GM12878 (cell line): ENCODE results near the gene PTPRN2. TPM values are rescaled to one million over a fixed set of nuclear protein-coding genes. Genes with fewer than 3 reads are reported as not detected.

ENCODE experiments used
- ATAC-seq: fragments of 200-7000 bp; cut with Tn5 transposase; 3 replicates; pipeline ENCODE4 v1.9.1; 2020; ENCODE audit warnings: mild to moderate bottlenecking, moderate library complexity
- BruUV-seq: library from RNA; stranded (reverse); fragments of 400-500 nt; replicated peaks from 2 replicates; lab custom pipeline; 2021; lab: Mats Ljungman, UMichigan
- CTCF ChIA-PET: fragments of 300-600 bp; sonication (Branson Sonifier 250); formaldehyde crosslinking; extraction: SDS; loops from one replicate; lab custom pipeline; 2021; ENCODE audit warnings: inconsistent platforms; lab: Yijun Ruan, JAX
- POLR2A ChIA-PET: fragments of 350-600 bp; formaldehyde crosslinking; extraction: SDS; loops from one replicate; lab custom pipeline; 2021; ENCODE audit warnings: inconsistent platforms; lab: Charles Lee
- RAD21 ChIA-PET: fragments of 300-600 bp; sonication (Branson Sonifier 250); formaldehyde crosslinking; loops from one replicate; lab custom pipeline; 2023; ENCODE audit warnings: antibody characterized with exemption; ENCODE audit not compliant: unreplicated experiment; lab: Charles Lee
- SMC1A ChIA-PET: fragments of 300-600 bp; sonication (Branson Sonifier 250); formaldehyde crosslinking; loops from one replicate; lab custom pipeline; 2023; ENCODE audit not compliant: unreplicated experiment, uncharacterized antibody; lab: Charles Lee
- DNase-seq: peaks from one replicate; pipeline ENCODE4 v3.0.0-alpha.2; 2011; ENCODE audit warnings: low read depth, low spot score
- FAIRE-seq: peaks from 3 replicates; lab custom pipeline; 2011; peaks lifted over from hg19 to GRCh38; lab: Jason Lieb, UNC
- H2AFZ ChIP-seq: 2 replicates; pipeline ENCODE4 v1.6.0; 2011; ENCODE audit warnings: low read depth, low read length, control low read depth; ENCODE audit not compliant: control insufficient read depth
- H3K27ac ChIP-seq: 2 replicates; pipeline ENCODE4 v1.5.1; 2011; ENCODE audit warnings: control low read depth; ENCODE audit not compliant: control insufficient read depth, insufficient read depth
- H3K27me3 ChIP-seq, 2 experiments: replicated peaks in 1 of 2; 2 replicates each; pipeline versions ENCODE4 v1.6.0 to v1.6.1; 2011; ENCODE audit warnings: low read length in 1 of 2; ENCODE audit not compliant: control insufficient read depth in 2 of 2, insufficient read depth in 2 of 2
- H3K36me3 ChIP-seq, 2 experiments: 2 replicates each; pipeline ENCODE4 v1.5.1; 2011; ENCODE audit warnings: low read length in 1 of 2; ENCODE audit not compliant: control insufficient read depth in 2 of 2, insufficient read depth in 2 of 2
- H3K4me1 ChIP-seq: 2 replicates; pipeline ENCODE4 v1.6.1; 2011; ENCODE audit warnings: mild to moderate bottlenecking, low read length, moderate library complexity, mixed read lengths; ENCODE audit not compliant: control insufficient read depth, insufficient read depth
- H3K4me2 ChIP-seq: 2 replicates; pipeline ENCODE4 v1.6.0; 2011; ENCODE audit warnings: control low read depth; ENCODE audit not compliant: control insufficient read depth, insufficient read depth
- H3K4me3 ChIP-seq: fragments of 200-600 bp; sonication (generic); 2 replicates; pipeline ENCODE4 v1.5.1; 2016
- H3K79me2 ChIP-seq: 2 replicates; pipeline ENCODE4 v1.6.0; 2011; ENCODE audit warnings: low read length; ENCODE audit not compliant: control insufficient read depth, insufficient read depth
- H3K9ac ChIP-seq: 2 replicates; pipeline ENCODE4 v1.8.0; 2011; ENCODE audit warnings: low read length, control low read depth, mixed read lengths; ENCODE audit not compliant: control insufficient read depth, insufficient read depth
- H3K9me3 ChIP-seq: replicated peaks from 3 replicates; pipeline ENCODE4 v1.5.1; 2011; ENCODE audit warnings: mild to moderate bottlenecking, low read length; ENCODE audit not compliant: control insufficient read depth, insufficient read depth
- H4K20me1 ChIP-seq: 2 replicates; pipeline ENCODE4 v1.6.0; 2011; ENCODE audit not compliant: control insufficient read depth, insufficient read depth
- ASH2L ChIP-seq: fragments of 300-600, 200-600 bp; sonication (generic); IDR thresholded peaks from 2 replicates; pipeline ENCODE4 v1.6.1; 2017; ENCODE audit warnings: low read depth, mild to moderate bottlenecking, borderline replicate concordance
- BHLHE40 ChIP-seq, 2 experiments: fragments of 450-650 bp in 1 of 2; IDR thresholded peaks; 2 replicates each; pipeline ENCODE4 v1.6.1; 2011 to 2017; ENCODE audit warnings: low read depth in 2 of 2, borderline replicate concordance in 1 of 2, improper control_type of control experiment in 1 of 2, low read length in 1 of 2, mild to moderate bottlenecking in 1 of 2
- CHD4 ChIP-seq: fragments of 200-600 bp; sonication (generic); IDR thresholded peaks from 2 replicates; pipeline ENCODE4 v1.6.1; 2016; ENCODE audit warnings: mild to moderate bottlenecking
- CREB1 ChIP-seq: IDR thresholded peaks from 2 replicates; pipeline ENCODE4 v1.6.1; 2012; ENCODE audit warnings: low read depth, mild to moderate bottlenecking, inconsistent platforms
- EP300 ChIP-seq, 2 experiments: fragments of 150-350 bp in 1 of 2; IDR thresholded peaks; 2 replicates each; pipeline ENCODE4 v1.6.1; 2011 to 2012; ENCODE audit warnings: low read depth in 2 of 2, low read length in 2 of 2, borderline replicate concordance in 1 of 2, improper control_type of control experiment in 1 of 2, inconsistent platforms in 1 of 2; ENCODE audit not compliant: control insufficient read depth in 1 of 2
- FOS ChIP-seq: IDR thresholded peaks from 3 replicates; pipeline ENCODE4 v1.6.1; 2011; ENCODE audit warnings: borderline replicate concordance; ENCODE audit not compliant: insufficient read length; ENCODE audit errors: extremely low read depth
- FOXK2 ChIP-seq: fragments of 450-650 bp; IDR thresholded peaks from 2 replicates; pipeline ENCODE4 v1.6.1; 2017; ENCODE audit warnings: mild to moderate bottlenecking, moderate library complexity
- IRF4 ChIP-seq: IDR thresholded peaks from 2 replicates; pipeline ENCODE4 v1.6.1; 2011; ENCODE audit warnings: low read depth, low read length
- JUND ChIP-seq: IDR thresholded peaks from 2 replicates; pipeline ENCODE4 v1.6.1; 2012; ENCODE audit warnings: low read depth, mild to moderate bottlenecking, low read length, improper control_type of control experiment, moderate library complexity
- MEF2B ChIP-seq: fragments of 450-650 bp; IDR thresholded peaks from 2 replicates; pipeline ENCODE4 v1.6.1; 2018; ENCODE audit warnings: mild to moderate bottlenecking, moderate library complexity; ENCODE audit not compliant: partially characterized antibody, poor library complexity, severe bottlenecking
- MTA2 ChIP-seq: fragments of 450-650 bp; IDR thresholded peaks from 2 replicates; pipeline ENCODE4 v1.6.1; 2016; ENCODE audit warnings: low read depth, mild to moderate bottlenecking, moderate library complexity
- NFIC ChIP-seq: IDR thresholded peaks from 2 replicates; pipeline ENCODE4 v1.6.1; 2012; ENCODE audit warnings: low read depth, mild to moderate bottlenecking, inconsistent platforms, low read length, moderate library complexity
- NFXL1 ChIP-seq: fragments of 450-650 bp; IDR thresholded peaks from 2 replicates; pipeline ENCODE4 v1.6.1; 2017; ENCODE audit warnings: antibody characterized with exemption, mild to moderate bottlenecking, borderline replicate concordance
- NR2C2 ChIP-seq: IDR thresholded peaks from 2 replicates; pipeline ENCODE4 v1.6.1; 2011; ENCODE audit warnings: borderline replicate concordance, low read depth; ENCODE audit not compliant: control insufficient read depth, insufficient read length
- RELA ChIP-seq: fragments of 450-650 bp; IDR thresholded peaks from 2 replicates; pipeline ENCODE4 v1.8.0; 2014; ENCODE audit warnings: borderline replicate concordance; ENCODE audit not compliant: partially characterized antibody
- SUPT20H ChIP-seq: IDR thresholded peaks from 2 replicates; pipeline ENCODE4 v1.6.1; 2011; ENCODE audit warnings: low read depth, mild to moderate bottlenecking, low read length, moderate library complexity, borderline replicate concordance; ENCODE audit not compliant: control insufficient read depth
- WGBS: methylation state at CpG from one replicate; pipeline ENCODE4 v1.1.6; 2016; ENCODE audit warnings: low lambda C conversion rate; ENCODE audit not compliant: insufficient replicate concordance, insufficient coverage; ENCODE audit errors: missing lambda C conversion rate; 5-methylcytosine and 5-hydroxymethylcytosine counted together
- in situ Hi-C: fragments of 300-500 bp; cut with MboI; formaldehyde crosslinking; loops from 9 replicates; pipeline ENCODE4 v1.14.3; 2018; ENCODE audit warnings: mixed read lengths
- intact Hi-C: fragments of 100-400 bp; cut with micrococcal nuclease; formaldehyde crosslinking; loops from one replicate; pipeline ENCODE4 v1.14.2; 2022; ENCODE audit not compliant: unreplicated experiment
- polyA plus RNA-seq, 11 experiments: library from polyadenylated mRNA; depleted of rRNA in 4 of 11; unstranded in 6 of 11; stranded (reverse) in 5 of 11; fragments of >200 nt; fragmentation: Nextera tagmentation in 4 of 11; fragmentation: Illumina TruSeq in 1 of 11; extraction: Ambion mirVana in 4 of 11; extraction: Trizol in 1 of 11; gene quantifications; 1 replicate in 1 of 11; 2 replicates in 10 of 11; pipeline versions ENCODE4 v1.2.1 to v1.2.3, GENCODE V29; 2011 to 2016; ENCODE audit warnings: inconsistent platforms in 2 of 11, missing spikeins in 2 of 11, low read depth in 1 of 11
- total RNA-seq, 4 experiments: library from RNA; depleted of rRNA in 3 of 4; stranded (reverse); fragments of >200 nt in 3 of 4; fragmentation: Illumina TruSeq in 1 of 4; extraction: Trizol in 1 of 4; gene quantifications; 2 replicates each; pipeline versions ENCODE4 v1.2.1 to v1.2.3, GENCODE V29; 2013 to 2021
- TF ChIP-seq, protein P1 (sequence below): IDR thresholded peaks from 2 replicates; pipeline ENCODE4 v1.6.1; 2011; ENCODE audit warnings: mild to moderate bottlenecking, low read depth, low read length, moderate library complexity; ENCODE audit not compliant: insufficient replicate concordance
- TF ChIP-seq, protein P2 (sequence below): IDR thresholded peaks from 2 replicates; pipeline ENCODE4 v1.6.1; 2012; ENCODE audit warnings: low read depth, low read length, improper control_type of control experiment
- TF ChIP-seq, protein P3 (sequence below): IDR thresholded peaks from 2 replicates; pipeline ENCODE4 v1.6.1; 2012; ENCODE audit warnings: low read length, inconsistent platforms
- TF ChIP-seq, protein P4 (sequence below): fragments of 150-350 bp; IDR thresholded peaks from 2 replicates; pipeline ENCODE4 v1.6.1; 2014; ENCODE audit warnings: mild to moderate bottlenecking, low read depth, low read length

The PTPRN2 gene
- total and polyA plus RNA-seq, 10 of the 15 experiments (the other 5 are each of a cell fraction or from before 2014, with no cell fraction given) = 5.4 TPM; not detected in 9

DNA sequence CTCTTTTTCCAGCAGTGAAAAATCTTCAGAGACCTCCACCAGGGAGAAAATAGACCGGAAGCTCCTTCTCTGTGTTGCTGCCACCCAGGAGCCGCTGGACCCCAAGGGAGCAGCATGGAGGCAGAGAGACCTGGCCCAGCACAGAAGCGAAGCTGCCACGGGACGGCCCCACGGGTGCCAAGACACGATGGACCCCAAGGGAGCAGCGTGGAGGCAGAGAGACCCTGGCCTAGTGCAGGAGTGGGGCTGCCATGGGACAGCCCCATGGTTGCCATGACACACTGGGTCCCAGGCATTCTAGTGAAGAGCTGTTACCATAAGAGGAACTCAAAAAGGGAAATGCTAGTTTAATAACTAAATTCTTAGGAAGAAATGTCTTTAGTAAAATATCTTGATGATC is 186.3 kb downstream of the PTPRN2 start:
- no peak for DNase-seq
- TF ChIP-seq, protein P1, sequence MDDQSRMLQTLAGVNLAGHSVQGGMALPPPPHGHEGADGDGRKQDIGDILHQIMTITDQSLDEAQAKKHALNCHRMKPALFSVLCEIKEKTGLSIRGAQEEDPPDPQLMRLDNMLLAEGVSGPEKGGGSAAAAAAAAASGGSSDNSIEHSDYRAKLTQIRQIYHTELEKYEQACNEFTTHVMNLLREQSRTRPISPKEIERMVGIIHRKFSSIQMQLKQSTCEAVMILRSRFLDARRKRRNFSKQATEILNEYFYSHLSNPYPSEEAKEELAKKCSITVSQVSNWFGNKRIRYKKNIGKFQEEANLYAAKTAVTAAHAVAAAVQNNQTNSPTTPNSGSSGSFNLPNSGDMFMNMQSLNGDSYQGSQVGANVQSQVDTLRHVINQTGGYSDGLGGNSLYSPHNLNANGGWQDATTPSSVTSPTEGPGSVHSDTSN = no peak
- TF ChIP-seq CREB1 (no peak), MEF2B (no peak), ASH2L (no peak), SUPT20H (no peak), BHLHE40 (IDR thresholded peaks at IDR 0.05; ENCODE audit: borderline replicate concordance in 1 of 2, low read depth in 2 of 2, low read length in 1 of 2) (no peak), CHD4 (no peak), NR2C2 (no peak), EP300 (IDR thresholded peaks at IDR 0.05; ENCODE audit: borderline replicate concordance in 1 of 2, control insufficient read depth in 1 of 2, low read depth in 2 of 2, low read length in 2 of 2) (no peak), NFIC (no peak), MTA2 (no peak), RELA (no peak), IRF4 (no peak), FOS (no peak), NFXL1 (no peak), FOXK2 (no peak), JUND (no peak)
- TF ChIP-seq, protein P2, sequence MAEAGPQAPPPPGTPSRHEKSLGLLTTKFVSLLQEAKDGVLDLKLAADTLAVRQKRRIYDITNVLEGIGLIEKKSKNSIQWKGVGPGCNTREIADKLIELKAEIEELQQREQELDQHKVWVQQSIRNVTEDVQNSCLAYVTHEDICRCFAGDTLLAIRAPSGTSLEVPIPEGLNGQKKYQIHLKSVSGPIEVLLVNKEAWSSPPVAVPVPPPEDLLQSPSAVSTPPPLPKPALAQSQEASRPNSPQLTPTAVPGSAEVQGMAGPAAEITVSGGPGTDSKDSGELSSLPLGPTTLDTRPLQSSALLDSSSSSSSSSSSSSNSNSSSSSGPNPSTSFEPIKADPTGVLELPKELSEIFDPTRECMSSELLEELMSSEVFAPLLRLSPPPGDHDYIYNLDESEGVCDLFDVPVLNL = no peak
- TF ChIP-seq, protein P3, sequence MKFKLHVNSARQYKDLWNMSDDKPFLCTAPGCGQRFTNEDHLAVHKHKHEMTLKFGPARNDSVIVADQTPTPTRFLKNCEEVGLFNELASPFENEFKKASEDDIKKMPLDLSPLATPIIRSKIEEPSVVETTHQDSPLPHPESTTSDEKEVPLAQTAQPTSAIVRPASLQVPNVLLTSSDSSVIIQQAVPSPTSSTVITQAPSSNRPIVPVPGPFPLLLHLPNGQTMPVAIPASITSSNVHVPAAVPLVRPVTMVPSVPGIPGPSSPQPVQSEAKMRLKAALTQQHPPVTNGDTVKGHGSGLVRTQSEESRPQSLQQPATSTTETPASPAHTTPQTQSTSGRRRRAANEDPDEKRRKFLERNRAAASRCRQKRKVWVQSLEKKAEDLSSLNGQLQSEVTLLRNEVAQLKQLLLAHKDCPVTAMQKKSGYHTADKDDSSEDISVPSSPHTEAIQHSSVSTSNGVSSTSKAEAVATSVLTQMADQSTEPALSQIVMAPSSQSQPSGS = no peak
- TF ChIP-seq, protein P4, sequence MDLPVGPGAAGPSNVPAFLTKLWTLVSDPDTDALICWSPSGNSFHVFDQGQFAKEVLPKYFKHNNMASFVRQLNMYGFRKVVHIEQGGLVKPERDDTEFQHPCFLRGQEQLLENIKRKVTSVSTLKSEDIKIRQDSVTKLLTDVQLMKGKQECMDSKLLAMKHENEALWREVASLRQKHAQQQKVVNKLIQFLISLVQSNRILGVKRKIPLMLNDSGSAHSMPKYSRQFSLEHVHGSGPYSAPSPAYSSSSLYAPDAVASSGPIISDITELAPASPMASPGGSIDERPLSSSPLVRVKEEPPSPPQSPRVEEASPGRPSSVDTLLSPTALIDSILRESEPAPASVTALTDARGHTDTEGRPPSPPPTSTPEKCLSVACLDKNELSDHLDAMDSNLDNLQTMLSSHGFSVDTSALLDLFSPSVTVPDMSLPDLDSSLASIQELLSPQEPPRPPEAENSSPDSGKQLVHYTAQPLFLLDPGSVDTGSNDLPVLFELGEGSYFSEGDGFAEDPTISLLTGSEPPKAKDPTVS = no peak
- TF ChIP-seq, all 136 proteins: peak for 0
- no peak overlapping the region for H3K27ac ChIP-seq
- H4K20me1 ChIP-seq = no peaks in the 10 kb centered on the region
- peaks cover 2% of the 10 kb centered on the region; the same call in 1 of the 3 replicates for H3K9me3 ChIP-seq
- H3K9ac ChIP-seq = no peak overlapping the region
- no peak overlapping the region for H3K4me2 ChIP-seq
- 20% methylated on average over 8 of the region's 8 CpGs for WGBS
- H3K4me1 ChIP-seq = no peaks in the 10 kb centered on the region
- FAIRE-seq (no peak), ATAC-seq (no peak)
- ChIA-PET POLR2A (no interaction called here), CTCF (no interaction called here), SMC1A (no interaction called here), RAD21 (no interaction called here)
- H3K27me3 ChIP-seq = no peaks in the 10 kb centered on the region
- no peaks in the 10 kb centered on the region for H3K36me3 ChIP-seq
- no TSS peak for BruUV-seq
- intact Hi-C loops (no loop called here), in situ Hi-C loops (no loop called here)
- H2AFZ ChIP-seq = no peak overlapping the region
- no peaks in the 10 kb centered on the region for H3K79me2 ChIP-seq
- H3K4me3 ChIP-seq = no peak overlapping the region
